CD1c-positive myeloid dendritic cell (primary cell): ENCODE results near the gene CACNA1B.

Experiments
- DNase-seq: peaks from one replicate; pipeline ENCODE4 v3.0.0-alpha.2; 2016; ENCODE audit errors: extremely low spot score

Gene CACNA1B

GRCh38 chr9:138040446-138041430 lies 163.2 kb downstream of the CACNA1B start:
- no peak for DNase-seq

- no peak for DNase-seq
Observed at GRCh38 chr9:138042146-138042545, 164.6 kb downstream of the CACNA1B start.

GRCh38 chr9:138042640-138043039 lies 165.1 kb downstream of the CACNA1B start:
- DNase-seq, result no peak

- no peak for DNase-seq
Observed at GRCh38 chr9:138043061-138043410, 165.5 kb downstream of the CACNA1B start.

GRCh38 chr9:138043411-138044345 lies 166.1 kb downstream of the CACNA1B start:
- DNase-seq, result no peak

GRCh38 chr9:138044485-138045383 lies 167.2 kb downstream of the CACNA1B start:
- no peak for DNase-seq

GRCh38 chr9:138045541-138046490 lies 168.2 kb downstream of the CACNA1B start:
- DNase-seq, result no peak

- no peak for DNase-seq
Observed at GRCh38 chr9:138046641-138047301, 169.2 kb downstream of the CACNA1B start.

GRCh38 chr9:138047469-138048040 lies 170.0 kb downstream of the CACNA1B start:
- no peak for DNase-seq

GRCh38 chr9:138048184-138048583 lies 170.6 kb downstream of the CACNA1B start:
- DNase-seq, result no peak

- no peak for DNase-seq
Observed at GRCh38 chr9:138049085-138049778, 171.7 kb downstream of the CACNA1B start.

- DNase-seq, result no peak
Observed at GRCh38 chr9:138049779-138050471, 172.3 kb downstream of the CACNA1B start.

- DNase-seq, result no peak
Observed at GRCh38 chr9:138050472-138051330, 173.1 kb downstream of the CACNA1B start.

GRCh38 chr9:138051586-138052321 lies 174.2 kb downstream of the CACNA1B start:
- DNase-seq, result no peak

GRCh38 chr9:138052322-138052615 lies 174.7 kb downstream of the CACNA1B start:
- no peak for DNase-seq

- no peak for DNase-seq
Observed at GRCh38 chr9:138052635-138053320, 175.2 kb downstream of the CACNA1B start.
